ENCODE measurements around the gene PRDM16. TPM values are rescaled to one million over a fixed set of nuclear protein-coding genes. Genes with fewer than 3 reads are reported as not detected.

The PRDM16 gene
- total RNA-seq, 4 donors from 2014 or later: 5.4 to 13.2 (median 7.7) TPM

DNA sequence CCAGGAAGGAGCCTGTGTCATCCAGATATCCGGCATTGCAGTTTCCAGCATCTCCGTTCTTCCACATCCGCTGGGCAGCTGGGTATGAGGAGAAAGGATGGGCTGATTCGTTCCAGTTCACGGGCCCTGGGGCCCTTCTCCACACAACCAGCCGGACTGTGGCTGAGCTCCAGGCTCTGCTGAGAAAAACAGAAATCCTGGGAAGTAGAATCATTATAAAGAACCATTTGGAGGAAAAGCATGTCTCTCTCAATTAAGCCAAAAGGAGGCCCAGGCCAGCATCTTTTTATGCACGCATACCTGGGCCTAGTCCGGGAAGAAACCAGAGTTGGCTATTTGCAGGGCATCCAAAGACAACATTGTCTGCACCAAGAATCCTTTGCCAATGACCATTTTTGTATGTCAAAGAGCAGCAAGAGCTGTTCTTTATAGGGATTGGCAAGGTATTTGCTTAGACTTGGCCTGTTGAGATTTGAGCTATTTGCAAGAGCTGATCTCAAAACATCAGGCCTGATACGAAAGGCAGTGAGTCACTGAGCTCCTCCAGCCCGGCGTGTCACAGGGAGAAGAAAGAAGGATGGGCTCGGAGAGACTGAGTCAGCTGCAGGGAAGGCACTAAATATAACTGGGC, 300.6 kb downstream of the PRDM16 start:
- no peak for TF ChIP-seq CTCF (IDR thresholded peaks at IDR 0.05)
- TF ChIP-seq POLR2A (IDR thresholded peaks at IDR 0.05): no peak
- Histone ChIP-seq H3K27ac (peak overlapping the region in 2 of 4 donors; percentile 11 to 64), H3K27me3 (no peaks in the 10 kb centered on the region), H3K4me1 (no peaks in the 10 kb centered on the region), H3K4me3 (no peak overlapping the region), H3K36me3 (no peaks in the 10 kb centered on the region), H3K9me3 (no peaks in the 10 kb centered on the region)
- DNase-seq: no peak

DNA sequence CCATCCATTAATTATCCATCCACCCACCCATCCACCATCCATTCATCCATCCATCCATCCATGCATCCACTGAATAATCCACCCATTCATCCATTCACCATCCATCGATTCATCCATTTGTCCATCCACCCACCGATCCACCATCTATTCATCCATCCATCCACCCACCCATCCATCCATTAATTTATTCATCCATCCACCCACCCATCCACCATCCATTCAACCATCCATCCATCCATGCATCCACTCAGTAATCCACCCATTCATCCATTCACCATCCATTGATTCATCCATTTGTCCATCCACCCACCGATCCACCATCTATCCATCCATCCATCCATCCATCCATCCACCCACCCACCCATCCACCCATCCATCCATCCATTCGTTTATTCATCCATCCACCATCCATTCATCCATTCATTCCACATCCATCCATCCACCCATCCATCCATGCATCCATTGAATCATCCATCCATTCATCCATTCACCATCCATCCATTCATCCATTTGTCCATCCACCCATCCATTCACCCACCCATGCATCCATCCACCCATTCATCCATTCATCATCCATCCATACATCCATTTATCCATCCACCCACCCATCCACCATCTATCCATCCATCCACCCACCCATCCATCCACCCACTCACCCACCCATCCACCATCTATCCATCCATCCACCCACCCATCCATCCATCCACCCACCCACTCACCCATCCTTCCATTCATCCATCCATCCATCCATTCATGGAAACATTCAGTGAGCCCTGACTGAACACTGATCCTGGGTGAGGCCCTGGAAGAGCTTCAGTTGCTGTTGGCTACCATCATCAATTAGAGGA, 302.1 kb downstream of the PRDM16 start:
- no peak overlapping the region for H3K4me3 ChIP-seq
- no peak for TF ChIP-seq CTCF (IDR thresholded peaks at IDR 0.05)
- no peak for TF ChIP-seq POLR2A (IDR thresholded peaks at IDR 0.05)
- H3K27ac ChIP-seq: no peak overlapping the region
- H3K4me1 ChIP-seq: no peaks in the 10 kb centered on the region
- no peaks in the 10 kb centered on the region for H3K36me3 ChIP-seq
- no peaks in the 10 kb centered on the region for H3K27me3 ChIP-seq
- no peaks in the 10 kb centered on the region for H3K9me3 ChIP-seq
- DNase-seq: no peak

GRCh38 chr1:3372317-3372716, 303.3 kb downstream of the PRDM16 start:
- TF ChIP-seq POLR2A (IDR thresholded peaks at IDR 0.05) (no peak), CTCF (IDR thresholded peaks at IDR 0.05) (no peak)
- H3K4me3 ChIP-seq: no peak overlapping the region
- DNase-seq: no peak
- H3K27ac ChIP-seq: no peak overlapping the region
- no peaks in the 10 kb centered on the region for H3K27me3 ChIP-seq
- no peaks in the 10 kb centered on the region for H3K4me1 ChIP-seq
- H3K36me3 ChIP-seq: no peaks in the 10 kb centered on the region
- H3K9me3 ChIP-seq: no peaks in the 10 kb centered on the region

DNA sequence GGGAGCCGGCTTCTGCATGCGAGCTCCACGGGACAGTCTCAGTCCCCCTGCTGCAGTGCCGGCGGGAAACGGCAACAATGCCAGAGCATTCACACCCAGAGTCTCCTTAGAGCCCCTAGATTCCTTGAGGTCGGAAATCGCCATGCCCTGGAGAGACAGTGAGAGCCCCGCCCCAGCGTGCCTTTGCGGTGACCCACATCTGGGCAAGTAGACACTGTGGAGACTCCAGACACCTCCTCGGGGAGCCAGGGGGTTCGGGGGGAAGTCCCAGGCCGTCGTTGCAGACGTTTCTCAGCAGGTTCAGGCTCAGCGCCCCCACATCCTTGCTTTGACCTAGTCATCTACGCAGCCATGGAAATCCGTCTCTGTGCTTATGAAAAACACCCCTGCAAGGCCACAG, 304.2 kb downstream of the PRDM16 start:
- no peak overlapping the region for H3K4me3 ChIP-seq
- no peak for TF ChIP-seq CTCF (IDR thresholded peaks at IDR 0.05)
- TF ChIP-seq POLR2A (IDR thresholded peaks at IDR 0.05): no peak

GRCh38 chr1:3373700-3374405, 304.9 kb downstream of the PRDM16 start:
- H3K4me1 ChIP-seq: no peaks in the 10 kb centered on the region
- no peak for DNase-seq
- no peak for TF ChIP-seq POLR2A (IDR thresholded peaks at IDR 0.05)

More for the DNA sequence above, 304.2 kb downstream of the PRDM16 start:
- Histone ChIP-seq H3K27me3 (no peaks in the 10 kb centered on the region), H3K4me1 (no peaks in the 10 kb centered on the region), H3K9me3 (no peaks in the 10 kb centered on the region), H3K36me3 (no peaks in the 10 kb centered on the region), H3K27ac (no peak overlapping the region)
- no peak for DNase-seq

DNA sequence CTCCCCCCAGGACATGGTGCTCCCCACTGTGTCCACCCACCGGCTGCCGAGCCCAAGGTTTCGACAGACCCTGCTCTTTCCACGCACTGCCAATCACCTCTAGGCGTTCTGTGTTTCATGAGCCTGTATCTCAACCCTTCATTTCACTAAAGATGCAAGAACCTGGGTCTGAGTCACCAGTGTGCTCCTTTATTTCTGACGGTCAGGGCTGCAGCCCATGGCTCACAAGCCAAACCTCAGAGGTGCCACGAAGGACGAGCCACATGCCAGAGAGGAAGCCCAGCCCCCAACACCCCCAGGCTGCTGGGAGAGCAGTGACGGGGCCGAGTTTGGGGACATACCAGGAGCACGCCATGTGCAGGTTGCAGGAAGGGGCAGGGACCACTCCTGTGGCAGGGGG, 306.2 kb downstream of the PRDM16 start:
- no peak for DNase-seq
- Histone ChIP-seq H3K4me1 (no peaks in the 10 kb centered on the region), H3K9me3 (no peaks in the 10 kb centered on the region), H3K27ac (no peak overlapping the region), H3K27me3 (no peaks in the 10 kb centered on the region), H3K36me3 (no peaks in the 10 kb centered on the region), H3K4me3 (no peak overlapping the region)
- TF ChIP-seq CTCF (IDR thresholded peaks at IDR 0.05) (no peak), POLR2A (IDR thresholded peaks at IDR 0.05) (no peak)

More at GRCh38 chr1:3373700-3374405, 304.9 kb downstream of the PRDM16 start:
- H3K27me3 ChIP-seq: no peaks in the 10 kb centered on the region
- no peak overlapping the region for H3K4me3 ChIP-seq
- H3K27ac ChIP-seq: no peak overlapping the region
- H3K36me3 ChIP-seq: no peaks in the 10 kb centered on the region
- H3K9me3 ChIP-seq: no peaks in the 10 kb centered on the region
